ENCODE data around the gene ARHGEF33.

- TF ChIP-seq CTCF (IDR thresholded peaks at IDR 0.05) = no peak
- no peak for TF ChIP-seq POLR2A (IDR thresholded peaks at IDR 0.05)
Observed at GRCh38 chr2:38988716-38989115, 99.0 kb downstream of the ARHGEF33 start.
